Measurements from ENCODE around the gene SYCP2L.
"Not testable (repeated sequence)": the region's sequence is repeated elsewhere in the genome, so short reads cannot be mapped to it uniquely, and the experiment has no call there.

The SYCP2L gene

GRCh38 chr6:10882657-10883171 is 4.1 kb upstream of the SYCP2L start:
- H3K4me1 ChIP-seq (ENCODE audit: control insufficient read depth in 1 of 2, insufficient read depth in 2 of 2, low read length in 2 of 2): peaks cover 7% of the 10 kb centered on the region in 2 experiments
- no peak overlapping the region for H3K4ac ChIP-seq (ENCODE audit: low read depth, low read length)
- H3K14ac ChIP-seq (ENCODE audit: low read length): no peak overlapping the region
- no peak overlapping the region for H4K12ac ChIP-seq (ENCODE audit: low read depth, low read length)
- no peak overlapping the region for H3K27ac ChIP-seq (ENCODE audit: low read depth, low read length)
- no peak for DNase-seq
- WGBS (ENCODE audit: extremely low coverage, insufficient coverage, insufficient read length): no CpG with 5 or more reads among the region's 28 CpGs
- no peak overlapping the region for H3K23ac ChIP-seq (ENCODE audit: low read length)
- H3K18ac ChIP-seq (ENCODE audit: low read length): no peak overlapping the region
- peaks cover 2% of the 10 kb centered on the region for H3K79me2 ChIP-seq (ENCODE audit: control insufficient read depth, insufficient read depth, low read length, poor library complexity)
- no peak overlapping the region for H4K8ac ChIP-seq (ENCODE audit: low read depth, low read length)
- H4K91ac ChIP-seq (ENCODE audit: low read depth, low read length): no peak overlapping the region
- H2BK120ac ChIP-seq (ENCODE audit: insufficient read depth, low read length, poor library complexity): no peak overlapping the region
- H3K4me3 ChIP-seq (ENCODE audit: low read depth, low read length): no peak overlapping the region
- H2AFZ ChIP-seq (ENCODE audit: insufficient read depth, low read length, poor library complexity): no peak overlapping the region
- H2AK5ac ChIP-seq (ENCODE audit: low read length): no peak overlapping the region
- peaks cover 10% of the 10 kb centered on the region for H3K9me3 ChIP-seq (ENCODE audit: insufficient read depth, low read depth, low read length)
- H3K9ac ChIP-seq (ENCODE audit: low read length): no peak overlapping the region
- no peaks in the 10 kb centered on the region for H3K36me3 ChIP-seq (ENCODE audit: control insufficient read depth in 1 of 2, insufficient read depth in 2 of 2, low read length in 2 of 2)
- H2BK5ac ChIP-seq (ENCODE audit: low read depth, low read length, poor library complexity): no peak overlapping the region
- H3K27me3 ChIP-seq (ENCODE audit: insufficient read depth, low read length): peaks cover 41% of the 10 kb centered on the region
- H3K79me1 ChIP-seq (ENCODE audit: low read length): peaks cover 3% of the 10 kb centered on the region
- peak overlapping the region; percentile 32 for H3K4me2 ChIP-seq (ENCODE audit: low read length)
- no peak overlapping the region for H2BK12ac ChIP-seq (ENCODE audit: low read length)

GRCh38 chr6:10883312-10884244 is 3.3 kb upstream of the SYCP2L start:
- no peak overlapping the region for H2AFZ ChIP-seq (ENCODE audit: insufficient read depth, low read length, poor library complexity)
- H3K18ac ChIP-seq (ENCODE audit: low read length): no peak overlapping the region
- no peak overlapping the region for H4K12ac ChIP-seq (ENCODE audit: low read depth, low read length)
- no peak overlapping the region for H2BK120ac ChIP-seq (ENCODE audit: insufficient read depth, low read length, poor library complexity)
- H3K27ac ChIP-seq (ENCODE audit: low read depth, low read length): no peak overlapping the region
- H3K4ac ChIP-seq (ENCODE audit: low read depth, low read length): no peak overlapping the region
- H3K23ac ChIP-seq (ENCODE audit: low read length): no peak overlapping the region
- H3K14ac ChIP-seq (ENCODE audit: low read length): no peak overlapping the region
- no peak for DNase-seq
- H2BK12ac ChIP-seq (ENCODE audit: low read length): no peak overlapping the region
- peaks cover 7 to 8% of the 10 kb centered on the region in 2 experiments for H3K4me1 ChIP-seq (ENCODE audit: control insufficient read depth in 1 of 2, insufficient read depth in 2 of 2, low read length in 2 of 2)
- no CpG with 5 or more reads among the region's 51 CpGs for WGBS (ENCODE audit: extremely low coverage, insufficient coverage, insufficient read length)
- H4K91ac ChIP-seq (ENCODE audit: low read depth, low read length): no peak overlapping the region
- H3K79me2 ChIP-seq (ENCODE audit: control insufficient read depth, insufficient read depth, low read length, poor library complexity): peaks cover 2% of the 10 kb centered on the region
- no peak overlapping the region for H4K8ac ChIP-seq (ENCODE audit: low read depth, low read length)
- H3K27me3 ChIP-seq (ENCODE audit: insufficient read depth, low read length): peaks cover 41% of the 10 kb centered on the region
- no peak overlapping the region for H3K9ac ChIP-seq (ENCODE audit: low read length)
- H3K79me1 ChIP-seq (ENCODE audit: low read length): peaks cover 3% of the 10 kb centered on the region
- no peak overlapping the region for H2BK5ac ChIP-seq (ENCODE audit: low read depth, low read length, poor library complexity)
- H3K36me3 ChIP-seq (ENCODE audit: control insufficient read depth in 1 of 2, insufficient read depth in 2 of 2, low read length in 2 of 2): no peaks in the 10 kb centered on the region
- no peak overlapping the region for H2AK5ac ChIP-seq (ENCODE audit: low read length)
- H3K4me2 ChIP-seq (ENCODE audit: low read length): no peak overlapping the region
- peaks cover 10% of the 10 kb centered on the region for H3K9me3 ChIP-seq (ENCODE audit: insufficient read depth, low read depth, low read length)
- no peak overlapping the region for H3K4me3 ChIP-seq (ENCODE audit: low read depth, low read length)

GRCh38 chr6:10884245-10884972 is 2.4 kb upstream of the SYCP2L start:
- no peaks in the 10 kb centered on the region for H3K36me3 ChIP-seq (ENCODE audit: control insufficient read depth in 1 of 2, insufficient read depth in 2 of 2, low read length in 2 of 2)
- WGBS (ENCODE audit: extremely low coverage, insufficient coverage, insufficient read length): no CpG with 5 or more reads among the region's 24 CpGs

GRCh38 chr6:10886365-10886690 is 524 bp upstream of the SYCP2L start:
- not testable (repeated sequence) for H3K79me1 ChIP-seq (ENCODE audit: low read length); H3K18ac ChIP-seq (ENCODE audit: low read length); H2BK5ac ChIP-seq (ENCODE audit: low read depth, low read length, poor library complexity); DNase-seq; H2BK120ac ChIP-seq (ENCODE audit: insufficient read depth, low read length, poor library complexity); H3K9ac ChIP-seq (ENCODE audit: low read length); H2AFZ ChIP-seq (ENCODE audit: insufficient read depth, low read length, poor library complexity); H4K91ac ChIP-seq (ENCODE audit: low read depth, low read length); H3K4ac ChIP-seq (ENCODE audit: low read depth, low read length); H4K12ac ChIP-seq (ENCODE audit: low read depth, low read length); H3K23ac ChIP-seq (ENCODE audit: low read length); H3K14ac ChIP-seq (ENCODE audit: low read length); H3K4me1 ChIP-seq (ENCODE audit: control insufficient read depth in 1 of 2, insufficient read depth in 2 of 2, low read length in 2 of 2); H3K27ac ChIP-seq (ENCODE audit: low read depth, low read length); H3K79me2 ChIP-seq (ENCODE audit: control insufficient read depth, insufficient read depth, low read length, poor library complexity); H3K36me3 ChIP-seq (ENCODE audit: control insufficient read depth in 1 of 2, insufficient read depth in 2 of 2, low read length in 2 of 2); H2BK12ac ChIP-seq (ENCODE audit: low read length); H3K9me3 ChIP-seq (ENCODE audit: insufficient read depth, low read depth, low read length); H2AK5ac ChIP-seq (ENCODE audit: low read length)
- peak overlapping the region; percentile 76 for H3K4me3 ChIP-seq (ENCODE audit: low read depth, low read length)
- peaks cover 30% of the 10 kb centered on the region for H3K27me3 ChIP-seq (ENCODE audit: insufficient read depth, low read length)
- H4K8ac ChIP-seq (ENCODE audit: low read depth, low read length): peak overlapping the region; percentile 79
- H3K4me2 ChIP-seq (ENCODE audit: low read length): peak overlapping the region; percentile 73
- no CpG with 5 or more reads among the region's 11 CpGs for WGBS (ENCODE audit: extremely low coverage, insufficient coverage, insufficient read length)

More at GRCh38 chr6:10884245-10884972, 2.4 kb upstream of the SYCP2L start:
- peaks cover 2% of the 10 kb centered on the region for H3K79me2 ChIP-seq (ENCODE audit: control insufficient read depth, insufficient read depth, low read length, poor library complexity)
- no peak overlapping the region for H3K9ac ChIP-seq (ENCODE audit: low read length)
- no peak overlapping the region for H4K12ac ChIP-seq (ENCODE audit: low read depth, low read length)
- peaks cover 3% of the 10 kb centered on the region for H3K79me1 ChIP-seq (ENCODE audit: low read length)
- H2AK5ac ChIP-seq (ENCODE audit: low read length): no peak overlapping the region
- peaks cover 41% of the 10 kb centered on the region for H3K27me3 ChIP-seq (ENCODE audit: insufficient read depth, low read length)
- H2BK5ac ChIP-seq (ENCODE audit: low read depth, low read length, poor library complexity): no peak overlapping the region
- no peak overlapping the region for H3K14ac ChIP-seq (ENCODE audit: low read length)
- H3K27ac ChIP-seq (ENCODE audit: low read depth, low read length): no peak overlapping the region
- H3K9me3 ChIP-seq (ENCODE audit: insufficient read depth, low read depth, low read length): peaks cover 10% of the 10 kb centered on the region
- H3K18ac ChIP-seq (ENCODE audit: low read length): no peak overlapping the region
- DNase-seq: no peak
- H2AFZ ChIP-seq (ENCODE audit: insufficient read depth, low read length, poor library complexity): no peak overlapping the region
- H2BK12ac ChIP-seq (ENCODE audit: low read length): no peak overlapping the region
- H3K23ac ChIP-seq (ENCODE audit: low read length): no peak overlapping the region
- H3K4me1 ChIP-seq (ENCODE audit: control insufficient read depth in 1 of 2, insufficient read depth in 2 of 2, low read length in 2 of 2): peaks cover 7 to 8% of the 10 kb centered on the region in 2 experiments
- no peak overlapping the region for H4K91ac ChIP-seq (ENCODE audit: low read depth, low read length)
- no peak overlapping the region for H2BK120ac ChIP-seq (ENCODE audit: insufficient read depth, low read length, poor library complexity)
- H3K4me2 ChIP-seq (ENCODE audit: low read length): no peak overlapping the region
- no peak overlapping the region for H3K4me3 ChIP-seq (ENCODE audit: low read depth, low read length)
- H4K8ac ChIP-seq (ENCODE audit: low read depth, low read length): no peak overlapping the region
- no peak overlapping the region for H3K4ac ChIP-seq (ENCODE audit: low read depth, low read length)

Measured in trophoblast cell (in vitro differentiated cells and primary cell).